Activated CD4-positive, alpha-beta T cell treated with anti-CD3 and anti-CD28 coated beads, Interleukin-2, Interleukin-4, amounts not matched to agents 100 ng/mL and 50 ng/mL, durations not matched to agents 16 hours and 8 hours (primary cell): ENCODE data around the gene MGMT.
"Not testable (repeated sequence)": the region's sequence is repeated elsewhere in the genome, so short reads cannot be mapped to it uniquely, and the experiment has no call there.

Experiments used
- DNase-seq: peaks from one replicate; pipeline ENCODE4 v3.0.0-alpha.2; 2020; ENCODE audit warnings: low spot score

MGMT gene

DNA sequence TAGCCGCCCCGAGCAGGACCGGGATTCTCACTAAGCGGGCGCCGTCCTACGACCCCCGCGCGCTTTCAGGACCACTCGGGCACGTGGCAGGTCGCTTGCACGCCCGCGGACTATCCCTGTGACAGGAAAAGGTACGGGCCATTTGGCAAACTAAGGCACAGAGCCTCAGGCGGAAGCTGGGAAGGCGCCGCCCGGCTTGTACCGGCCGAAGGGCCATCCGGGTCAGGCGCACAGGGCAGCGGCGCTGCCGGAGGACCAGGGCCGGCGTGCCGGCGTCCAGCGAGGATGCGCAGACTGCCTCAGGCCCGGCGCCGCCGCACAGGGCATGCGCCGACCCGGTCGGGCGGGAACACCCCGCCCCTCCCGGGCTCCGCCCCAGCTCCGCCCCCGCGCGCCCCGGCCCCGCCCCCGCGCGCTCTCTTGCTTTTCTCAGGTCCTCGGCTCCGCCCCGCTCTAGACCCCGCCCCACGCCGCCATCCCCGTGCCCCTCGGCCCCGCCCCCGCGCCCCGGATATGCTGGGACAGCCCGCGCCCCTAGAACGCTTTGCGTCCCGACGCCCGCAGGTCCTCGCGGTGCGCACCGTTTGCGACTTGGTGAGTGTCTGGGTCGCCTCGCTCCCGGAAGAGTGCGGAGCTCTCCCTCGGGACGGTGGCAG lies at the start of gene MGMT:
TSS of gene MGMT (plus strand) at position 539 of the 656 bp plus-strand sequence.
- DNase-seq, result peak; percentile 96

DNA sequence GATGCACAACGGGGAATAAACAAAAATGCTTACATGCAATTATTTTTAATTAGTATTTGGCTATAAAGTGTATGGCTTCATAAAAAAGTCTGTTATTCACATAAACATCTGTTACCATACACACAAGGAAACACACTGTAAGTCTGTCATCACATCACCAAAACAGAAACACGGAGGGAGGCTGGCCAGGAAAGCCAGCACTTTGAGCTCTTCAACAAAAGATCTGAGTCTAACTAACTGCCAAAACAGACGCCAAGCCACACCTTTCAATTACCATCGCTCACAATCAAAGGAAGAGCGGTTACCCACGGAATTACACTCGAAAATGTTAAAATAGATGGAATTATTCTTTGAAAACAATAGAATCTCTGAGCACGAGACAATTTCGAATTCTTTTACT lies 49.2 kb upstream of the MGMT start:
- no peak for DNase-seq

DNA sequence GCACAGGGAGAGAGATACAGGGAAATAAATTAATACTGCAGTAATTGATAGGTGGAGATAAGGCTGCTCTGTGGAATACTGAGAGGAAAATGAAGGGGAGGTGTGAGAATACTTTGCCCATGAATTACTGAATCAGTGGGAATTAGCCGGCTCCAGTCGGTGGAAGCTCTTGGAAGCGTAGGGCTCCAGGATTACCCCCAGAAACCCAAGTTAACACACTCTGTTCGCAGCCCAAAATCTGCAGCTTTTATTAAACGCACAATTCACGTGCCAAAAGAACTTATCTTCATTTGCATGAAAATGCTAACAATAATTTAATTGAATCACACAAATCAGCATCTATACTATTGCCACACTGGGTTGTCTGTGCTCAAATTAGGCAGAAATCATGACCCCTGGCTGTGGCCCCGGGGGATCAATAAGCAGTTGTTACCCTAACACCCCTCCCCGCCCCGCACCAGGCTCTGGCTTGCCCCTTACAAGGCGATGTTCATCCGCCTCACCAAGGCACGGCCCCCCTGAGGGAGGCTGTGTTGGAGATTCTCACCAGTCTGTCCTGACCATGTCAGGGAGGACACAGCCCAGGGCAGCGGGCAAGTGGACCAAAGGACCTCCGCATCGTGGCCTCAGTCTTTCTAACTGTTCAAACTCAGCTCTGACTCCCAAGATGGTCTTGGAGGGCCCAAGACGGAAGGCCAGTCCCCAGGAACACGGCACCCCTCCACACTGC lies 48.4 kb upstream of the MGMT start:
- no peak for DNase-seq

DNA sequence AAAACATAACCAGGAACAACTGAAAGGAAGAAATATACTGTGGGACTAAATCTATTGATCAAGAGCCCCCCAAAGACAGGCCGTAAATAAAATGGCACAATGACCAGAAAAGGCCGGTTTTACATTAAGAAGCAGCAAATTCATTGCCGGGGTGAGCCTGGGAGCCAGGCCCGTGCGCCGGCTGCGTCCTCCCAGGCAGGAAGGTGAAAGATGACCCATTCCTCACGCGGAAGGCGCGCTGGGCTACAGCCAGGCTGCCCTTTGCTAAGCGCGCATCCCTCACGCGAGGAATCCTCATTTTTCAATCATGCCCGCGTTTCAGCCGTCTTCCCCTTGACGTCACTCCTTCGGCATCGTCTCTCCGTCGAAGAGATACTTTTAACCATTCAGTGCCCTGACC lies 47.6 kb upstream of the MGMT start:
- DNase-seq, result no peak

DNA sequence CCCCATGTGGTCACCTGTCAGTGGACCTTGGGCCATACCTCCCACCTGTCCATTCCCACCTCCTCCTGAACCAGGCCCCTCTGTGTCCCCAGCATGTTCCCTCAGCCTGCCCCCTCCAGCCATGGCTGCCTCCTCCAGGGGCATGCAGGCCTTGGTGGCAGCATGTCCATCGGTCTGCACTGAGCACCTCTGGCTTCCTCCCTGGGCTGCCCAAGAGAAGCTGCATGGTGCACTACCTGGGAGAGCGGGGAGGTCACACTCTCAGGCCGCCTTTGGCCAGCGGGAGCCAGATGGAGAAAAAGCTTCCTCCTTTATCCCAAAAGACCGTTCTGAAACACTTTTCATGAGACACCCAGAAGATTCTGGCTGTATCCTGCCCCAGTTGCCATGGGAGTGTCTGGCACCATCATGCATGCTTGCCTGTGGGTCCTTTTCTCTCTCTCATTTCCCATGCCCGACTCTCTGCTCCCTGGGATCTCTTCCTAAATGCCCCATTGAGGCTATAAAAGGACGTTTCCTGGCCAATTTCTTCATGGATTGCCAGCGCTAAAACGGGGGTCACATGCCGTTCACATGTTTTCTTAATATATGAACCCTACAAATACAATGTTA lies 45.5 kb upstream of the MGMT start:
- no peak for DNase-seq

DNA sequence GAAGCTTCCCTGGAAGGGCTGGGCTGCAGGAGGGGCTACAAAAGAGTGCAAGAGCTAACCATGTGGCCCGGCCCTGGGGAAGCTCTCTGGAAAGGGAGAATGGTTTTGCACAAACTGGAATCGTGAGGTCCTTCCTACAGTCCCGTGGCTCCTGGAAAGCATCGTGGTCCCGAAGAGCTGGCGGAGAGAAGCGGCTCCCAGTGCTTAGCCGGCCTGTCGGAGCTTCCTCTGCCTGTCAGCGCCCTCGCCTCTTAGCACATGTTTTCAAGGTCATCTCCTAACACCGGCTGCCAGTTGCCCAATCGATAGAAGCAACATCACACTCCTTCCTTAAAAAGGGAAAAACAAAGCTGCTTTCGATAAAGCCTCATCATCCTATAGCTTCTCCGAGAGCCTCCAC lies 42.1 kb upstream of the MGMT start:
- DNase-seq, result no peak

DNA sequence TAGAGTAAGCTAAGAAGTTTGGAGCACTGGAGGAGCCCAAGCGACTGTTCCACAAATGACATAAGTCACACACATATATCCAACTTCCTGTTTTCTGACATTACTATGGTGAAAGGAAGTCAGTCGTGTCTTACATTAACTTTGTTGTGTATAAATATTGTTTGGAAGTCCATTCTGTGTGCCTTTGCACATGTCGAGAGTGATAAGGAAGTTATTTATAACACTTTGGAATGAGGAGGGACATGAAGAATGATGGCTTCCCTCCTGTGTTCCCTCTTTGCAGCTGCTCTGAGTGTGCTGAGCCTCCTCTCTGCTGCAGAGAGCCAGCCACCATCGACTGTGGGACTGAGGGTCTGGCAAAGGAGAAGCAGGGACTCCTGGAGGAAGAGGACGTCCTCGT lies 40.4 kb upstream of the MGMT start:
- no peak for DNase-seq

DNA sequence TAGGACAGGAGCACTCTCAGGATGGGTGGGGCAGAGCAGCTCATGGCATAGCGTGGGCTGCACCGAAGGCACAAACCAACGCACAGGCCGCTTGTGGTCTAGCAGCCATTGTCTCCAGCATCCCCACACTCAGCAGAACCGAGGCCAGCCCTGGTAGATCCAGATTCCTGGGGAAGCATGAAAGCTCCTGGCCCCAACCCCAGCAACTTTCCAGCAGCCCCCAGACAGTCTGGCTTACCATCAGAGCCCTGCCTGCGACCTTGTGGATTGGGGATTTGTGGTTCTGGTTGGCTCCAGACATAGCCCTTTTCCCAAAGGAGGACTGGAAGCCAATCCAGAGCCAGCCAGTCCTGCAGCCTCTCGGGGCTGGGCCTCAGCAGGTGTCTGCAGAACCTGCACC lies 33.8 kb upstream of the MGMT start:
- DNase-seq, result no peak

DNA sequence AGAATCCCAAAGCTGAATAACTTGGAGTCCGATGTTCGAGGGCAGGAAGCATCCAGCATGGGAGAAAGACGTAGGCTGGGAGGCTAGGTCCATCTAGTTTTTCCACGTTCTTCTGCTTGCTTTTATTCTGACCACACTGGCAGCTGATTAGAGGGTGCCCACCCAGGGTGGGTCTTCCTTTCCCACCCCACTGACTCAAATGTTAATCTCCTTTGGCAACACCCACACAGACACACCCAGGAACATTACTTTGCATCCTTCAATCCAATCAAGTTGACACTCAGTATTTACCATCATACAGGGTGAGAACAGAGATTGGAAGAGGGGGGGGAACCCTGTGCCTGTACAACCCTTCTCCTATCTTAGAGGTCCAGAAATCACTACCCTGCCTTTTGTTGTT lies 31.3 kb upstream of the MGMT start:
- DNase-seq, result not testable (repeated sequence)

DNA sequence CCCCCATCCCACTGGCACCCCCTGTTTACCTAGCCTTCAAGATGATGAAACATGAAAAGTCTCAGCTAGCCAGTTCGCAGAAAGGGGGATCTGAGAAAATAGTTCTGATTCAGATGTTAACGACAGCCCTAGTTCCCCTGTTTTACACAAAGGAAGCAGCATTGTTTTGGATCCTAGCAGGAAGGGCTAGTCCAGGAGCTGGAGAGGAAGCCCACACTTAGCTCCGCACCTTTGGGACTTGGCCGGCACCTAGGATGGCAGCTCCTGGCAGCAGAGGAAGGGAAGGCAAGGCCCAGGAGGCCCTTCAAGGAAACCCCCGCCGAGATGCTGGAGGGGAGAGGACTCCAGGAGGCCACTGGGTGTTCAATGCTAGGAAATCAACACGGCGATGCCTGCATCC lies 29.0 kb upstream of the MGMT start:
- DNase-seq, result no peak

DNA sequence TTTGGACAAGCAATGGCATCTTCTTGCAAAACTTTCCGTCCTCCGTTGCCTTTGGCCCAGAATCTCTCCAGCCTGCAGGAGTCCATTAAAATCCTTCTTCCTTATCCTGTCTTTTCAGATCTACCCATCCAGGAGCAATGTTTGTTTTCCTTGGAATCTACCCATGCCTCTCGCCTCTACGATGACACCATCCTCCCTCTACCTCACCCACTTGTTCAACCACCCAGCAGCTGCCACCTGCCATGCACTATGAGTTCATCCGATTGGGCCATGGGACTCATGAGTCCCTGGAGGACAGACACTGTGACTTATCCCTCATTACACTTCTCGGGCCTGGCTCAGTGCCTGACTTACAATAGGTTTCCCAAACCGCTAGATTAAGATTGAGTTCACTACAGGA lies 26.8 kb upstream of the MGMT start:
- DNase-seq, result no peak

DNA sequence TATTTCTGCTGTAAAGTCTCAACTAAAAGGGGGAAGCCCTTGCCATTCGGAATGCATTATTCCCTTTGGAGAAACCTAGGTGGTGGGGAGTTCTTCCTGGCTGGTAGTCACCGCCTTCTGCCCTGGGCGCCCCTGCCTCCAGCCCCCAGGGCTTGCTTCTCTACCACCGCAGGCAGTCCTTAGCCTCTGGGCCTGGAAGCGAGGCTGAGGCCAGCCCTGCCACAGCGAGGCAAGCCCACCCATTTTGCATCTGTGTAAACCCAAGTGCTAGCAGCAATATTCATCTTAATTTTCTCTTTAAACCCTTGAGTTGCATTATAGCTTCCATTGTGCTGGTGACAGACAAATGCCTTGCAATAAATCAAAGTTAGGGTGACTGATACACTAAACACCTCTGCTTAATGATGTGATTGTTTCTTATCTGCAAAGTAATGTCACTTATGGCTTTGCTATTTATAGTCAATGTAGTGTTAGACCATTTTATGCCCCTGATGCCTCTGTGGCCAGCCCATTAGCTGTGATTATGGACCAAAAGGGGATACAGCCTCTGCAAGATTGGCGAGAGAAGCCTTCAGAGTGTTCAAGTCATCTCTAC lies 26.2 kb upstream of the MGMT start:
- no peak for DNase-seq

DNA sequence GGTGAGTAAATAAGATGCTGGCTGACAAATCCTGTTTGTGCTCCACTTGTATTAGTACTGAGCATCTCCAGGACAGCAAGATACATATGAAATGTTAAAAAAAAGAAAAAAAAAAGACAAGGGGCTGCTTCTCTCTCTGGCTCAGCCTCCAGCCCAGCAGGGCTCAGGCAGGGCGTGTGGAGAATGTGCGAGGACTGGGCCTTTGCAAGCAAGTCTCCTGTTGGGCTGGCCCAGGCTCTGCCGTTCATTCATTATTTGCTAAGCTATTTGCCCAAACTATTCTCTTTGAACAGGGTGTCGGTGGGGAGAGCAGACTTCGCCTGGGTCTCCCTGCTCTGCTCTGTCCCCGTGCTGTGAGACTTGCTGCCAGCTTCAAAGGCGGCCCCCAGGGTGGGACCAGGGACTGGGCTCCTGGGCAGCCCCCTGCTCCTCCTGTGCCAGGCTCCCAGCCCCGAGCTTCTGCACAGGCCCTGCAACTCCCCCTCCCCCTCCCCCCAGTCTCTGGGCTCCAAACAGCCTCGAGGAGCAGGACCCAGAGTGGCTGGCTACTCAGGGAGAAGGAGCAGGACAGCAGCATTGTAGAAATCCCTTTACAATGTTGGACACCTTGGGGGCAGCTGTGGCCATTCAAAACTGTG lies 25.6 kb upstream of the MGMT start:
- DNase-seq, result no peak

DNA sequence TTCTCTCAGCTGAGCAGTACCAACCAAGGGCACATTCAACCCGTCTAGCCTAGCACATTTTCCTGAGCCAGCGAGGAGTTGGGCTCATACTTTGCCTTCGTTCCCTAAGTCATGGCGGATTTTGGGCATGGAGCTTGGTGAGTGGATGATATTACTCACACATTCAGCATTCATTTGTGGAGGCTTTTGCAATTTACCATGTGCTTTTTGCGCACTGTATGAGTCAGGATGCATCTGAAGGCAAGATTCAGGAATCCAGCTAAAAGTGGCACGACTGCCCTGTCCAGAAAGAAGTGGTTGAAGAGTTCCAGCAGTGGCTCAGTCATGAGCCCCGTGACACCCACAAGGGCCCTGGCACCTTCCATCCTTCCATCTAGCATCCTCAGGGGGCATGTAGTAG lies 24.2 kb upstream of the MGMT start:
- DNase-seq, result no peak

DNA sequence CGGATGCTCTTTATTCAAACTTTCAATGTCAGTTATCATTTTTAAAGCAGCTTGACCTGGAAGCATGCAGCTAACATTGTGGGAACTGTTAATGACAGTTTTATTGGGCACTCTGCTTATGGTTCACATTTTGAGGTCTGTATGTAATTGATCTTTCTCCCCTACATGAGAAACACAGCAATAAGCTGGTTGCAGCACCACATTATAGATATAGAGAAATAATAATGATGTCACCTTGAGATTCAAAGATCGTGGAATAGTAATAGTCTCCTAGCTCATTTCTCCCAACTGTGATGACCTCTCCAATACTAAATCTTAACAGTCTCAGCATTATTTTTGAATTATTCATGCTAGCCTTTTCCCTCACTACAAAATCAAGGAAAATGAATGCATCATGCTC lies 22.7 kb upstream of the MGMT start:
- DNase-seq, result no peak

DNA sequence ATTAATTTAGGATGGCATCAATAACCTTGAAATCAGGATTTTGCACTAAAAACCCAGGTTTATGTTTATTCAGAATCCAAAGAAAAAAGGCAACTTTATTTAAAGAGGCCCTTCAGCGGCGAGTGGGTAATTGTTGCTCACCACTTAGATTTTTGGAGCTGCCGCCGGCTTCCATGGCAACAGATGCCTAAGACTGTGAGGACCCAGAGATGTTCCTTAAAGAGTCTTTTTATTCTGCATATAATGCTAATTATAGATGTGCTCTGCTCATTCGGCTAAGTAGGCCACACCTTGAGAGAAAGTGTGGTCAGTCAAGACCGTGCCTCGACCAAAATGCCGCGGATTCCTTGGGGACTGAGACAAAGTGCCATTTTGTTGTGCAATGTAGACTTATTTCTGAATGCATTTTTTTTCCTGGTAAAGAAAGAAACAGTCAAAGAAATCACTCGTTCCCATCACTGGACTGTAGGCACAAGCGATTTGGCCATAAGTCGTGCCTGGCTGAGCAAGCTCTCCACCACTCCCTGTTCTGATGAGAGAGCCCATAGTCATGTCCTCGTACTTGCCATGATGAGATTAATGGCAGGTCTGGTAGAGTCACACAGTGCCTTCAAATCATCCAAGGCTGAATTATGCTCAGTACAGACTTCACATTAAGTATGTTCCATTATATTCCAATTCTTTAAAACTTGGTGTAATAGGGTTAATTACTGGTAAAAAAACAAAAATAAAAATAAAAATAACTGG lies 21.4 kb upstream of the MGMT start:
- DNase-seq, result no peak

DNA sequence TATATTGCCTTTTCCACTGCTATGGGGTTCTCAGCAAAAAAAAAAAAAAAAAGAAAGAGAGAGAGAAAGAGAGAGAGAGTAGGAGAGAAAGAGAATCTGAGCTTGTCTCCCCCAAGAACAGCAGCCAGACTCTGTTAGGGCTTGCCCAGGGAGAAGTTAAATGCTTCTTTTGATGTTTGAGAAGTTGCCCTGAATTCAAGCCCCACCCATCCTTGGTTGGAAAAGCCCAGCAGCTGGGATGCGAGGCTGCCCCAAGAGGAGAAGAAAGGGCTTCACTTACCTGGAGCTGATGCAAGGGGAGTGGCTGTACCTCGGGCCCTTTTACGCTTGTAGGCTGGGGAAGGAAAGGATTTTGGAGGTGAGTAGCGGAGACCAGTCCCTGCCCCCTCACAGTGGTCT lies 20.9 kb upstream of the MGMT start:
- DNase-seq, result no peak

DNA sequence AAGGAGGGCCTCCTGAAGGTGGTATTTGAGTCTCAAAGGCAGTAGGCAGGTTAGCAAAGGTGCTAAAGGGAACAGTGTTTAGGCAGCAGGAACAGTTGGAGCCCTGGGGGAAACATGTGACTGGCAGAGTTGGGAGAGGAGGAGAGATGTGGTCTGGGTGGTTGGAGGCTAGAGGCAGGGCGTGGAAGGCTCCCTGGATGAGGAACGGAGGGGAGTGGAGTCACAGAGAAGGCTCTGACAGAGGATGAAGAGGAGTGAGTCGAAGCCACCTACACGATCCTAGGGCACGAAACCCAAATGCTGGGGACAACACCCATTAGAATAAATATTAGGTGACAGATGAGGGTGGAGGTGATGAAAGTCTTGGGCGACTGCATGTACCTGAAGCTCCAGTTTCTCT lies 19.6 kb upstream of the MGMT start:
- DNase-seq, result no peak

DNA sequence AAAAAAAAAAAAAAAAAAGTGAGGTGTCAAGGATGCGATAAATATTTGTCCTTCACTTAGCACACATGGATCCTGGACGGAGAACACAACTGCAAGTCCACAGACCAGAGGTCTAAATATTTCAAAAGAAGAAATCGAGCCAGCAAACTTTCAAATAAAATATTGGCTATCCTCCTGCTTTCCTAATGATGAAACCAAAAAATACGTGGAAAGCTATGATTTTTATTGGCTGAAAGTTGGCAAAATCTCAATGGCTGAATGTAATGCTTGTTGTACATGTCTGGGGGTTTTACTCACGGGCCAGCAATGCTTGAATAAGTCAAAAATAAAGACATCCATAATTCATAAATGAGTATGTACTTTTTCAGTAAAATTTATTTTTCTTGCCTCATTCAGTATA lies 19.0 kb upstream of the MGMT start:
- DNase-seq, result no peak

DNA sequence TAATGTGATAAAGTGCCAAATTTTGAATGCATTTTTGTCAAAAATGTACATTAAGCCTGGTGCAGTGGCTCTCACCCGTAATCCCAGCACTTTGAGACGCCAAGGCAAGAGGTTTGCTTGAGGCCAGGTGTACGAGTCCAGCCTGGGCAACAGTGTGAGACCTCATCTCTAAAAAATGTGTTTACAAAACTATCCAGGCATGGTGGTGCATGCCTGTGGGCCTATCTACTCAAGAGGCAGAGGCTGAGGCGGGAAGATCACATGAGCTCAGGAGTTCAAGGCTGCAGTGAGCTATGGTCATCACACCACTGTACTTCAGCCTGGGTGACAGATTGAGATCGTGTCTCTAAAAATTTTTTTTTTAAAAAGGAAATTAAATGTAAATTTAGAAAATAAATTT lies 18.5 kb upstream of the MGMT start:
- no peak for DNase-seq

DNA sequence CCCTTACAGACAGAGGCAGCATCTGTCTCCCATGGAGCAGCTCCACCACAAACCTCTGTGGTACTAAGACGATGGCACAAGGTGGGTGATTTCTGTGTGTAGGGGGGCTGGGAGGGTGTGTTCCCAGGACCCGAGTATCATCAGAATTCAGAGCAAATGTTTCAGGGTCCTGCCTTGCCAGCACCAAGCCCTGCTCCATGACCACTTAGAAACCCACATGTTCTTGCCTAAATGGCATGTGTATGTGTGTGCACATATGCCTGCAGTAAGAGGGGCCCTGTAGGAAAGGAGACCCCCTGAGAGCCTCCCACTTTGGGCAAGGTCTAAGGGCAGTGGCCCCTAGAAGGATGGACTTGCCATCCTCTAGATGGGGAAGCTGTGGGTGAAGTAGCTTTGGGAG lies 17.1 kb upstream of the MGMT start:
- no peak for DNase-seq

DNA sequence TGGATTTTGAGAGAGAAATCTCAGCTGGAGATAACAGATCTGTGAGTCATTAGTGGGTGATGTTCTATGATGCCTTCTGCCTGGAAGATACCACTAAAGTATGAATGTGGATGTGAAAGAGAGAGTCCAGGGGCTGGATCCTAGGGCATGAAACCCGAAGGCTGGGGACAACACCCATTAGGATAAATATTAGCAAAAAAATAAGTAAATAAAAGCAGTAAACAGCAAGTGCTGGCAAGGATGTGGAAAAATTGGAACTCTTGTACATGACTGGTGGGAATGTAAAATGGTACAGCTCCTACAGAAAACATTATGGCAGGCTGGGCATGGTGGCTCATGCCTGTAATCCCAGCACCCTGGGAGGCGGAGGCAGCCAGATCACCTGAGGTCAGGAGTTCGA lies 16.6 kb upstream of the MGMT start:
- no peak for DNase-seq
